Cardiac ventricle fibroblast (primary cell): Measurements from ENCODE around the gene CCDC18. TPM values are rescaled to one million over a fixed set of nuclear protein-coding genes. Genes with fewer than 3 reads are reported as not detected.

Source experiments
- total RNA-seq: library from RNA; depleted of rRNA; stranded (reverse); fragments of >200 nt; gene quantifications from 2 replicates; pipeline ENCODE4 v1.2.3, GENCODE V29; 2015

Gene CCDC18
- total RNA-seq: 4.5 and 7.0 TPM in 2 replicates

GRCh38 chr1:93180723-93181613, at the start of gene CCDC18:
CCDC18 (plus strand) TSS chr1:93180724; CDS start chr1:93183362, 2,638 bp downstream.

GRCh38 chr1:93179886-93180722, 420 bp upstream of the CCDC18 start, which contains the start of gene TMED5:
TMED5 (minus strand) TSS chr1:93180413; CDS start chr1:93180242, 171 bp downstream.

Other genes with a start within 250 kb of the CCDC18 start
- gene DIPK1A, start 219.3 kb upstream of the CCDC18 start, total RNA-seq: 8.6 and 9.4 TPM in 2 replicates
- gene MTF2, start 101.4 kb upstream of the CCDC18 start, total RNA-seq: 4.1 and 4.2 TPM in 2 replicates
- gene TMED5, start 311 bp upstream of the CCDC18 start, total RNA-seq: 66.9 and 68.8 TPM in 2 replicates
- 26.1 and 34.9 TPM in 2 replicates for gene DR1, start 165.2 kb downstream of the CCDC18 start, total RNA-seq